ENCODE results near the gene DGLUCY.
"Not testable (repeated sequence)": the region's sequence is repeated elsewhere in the genome, so short reads cannot be mapped to it uniquely, and the experiment has no call there.

DGLUCY gene

GRCh38 chr14:91177073-91178034 lies 63.5 kb downstream of the DGLUCY start:
- peaks cover 5% of the 10 kb centered on the region for H3K36me3 ChIP-seq (ENCODE audit: control insufficient read depth, insufficient read depth, low read length)

GRCh38 chr14:91180611-91181010 lies 66.7 kb downstream of the DGLUCY start:
- Histone ChIP-seq H3K9me3 (ENCODE audit: control insufficient read depth, low read length) (no peaks in the 10 kb centered on the region), H3K4me1 (ENCODE audit: control insufficient read depth, insufficient read depth, low read length, poor library complexity, severe bottlenecking) (peaks cover 8% of the 10 kb centered on the region), H3K27ac (ENCODE audit: insufficient read depth, low read length, poor library complexity, severe bottlenecking) (no peak overlapping the region), H3K27me3 (replicated peaks; ENCODE audit: control insufficient read depth, insufficient read depth, low read length, poor library complexity, severe bottlenecking) (no peaks in the 10 kb centered on the region), H3K36me3 (ENCODE audit: control insufficient read depth, insufficient read depth, low read length) (peaks cover 18% of the 10 kb centered on the region), H3K4me3 (ENCODE audit: insufficient read depth, low read depth, low read length, poor library complexity, severe bottlenecking) (no peak overlapping the region)
- no peak for DNase-seq

More at GRCh38 chr14:91177073-91178034, 63.5 kb downstream of the DGLUCY start:
- H3K27ac ChIP-seq (ENCODE audit: insufficient read depth, low read length, poor library complexity, severe bottlenecking), result peak overlapping the region; percentile 26
- no peaks in the 10 kb centered on the region for H3K9me3 ChIP-seq (ENCODE audit: control insufficient read depth, low read length)
- DNase-seq, result peak; percentile 47 to 55 (median 47)
- H3K4me3 ChIP-seq (ENCODE audit: insufficient read depth, low read depth, low read length, poor library complexity, severe bottlenecking), result no peak overlapping the region
- H3K4me1 ChIP-seq (ENCODE audit: control insufficient read depth, insufficient read depth, low read length, poor library complexity, severe bottlenecking), result peaks cover 8% of the 10 kb centered on the region
- no peaks in the 10 kb centered on the region for H3K27me3 ChIP-seq (replicated peaks; ENCODE audit: control insufficient read depth, insufficient read depth, low read length, poor library complexity, severe bottlenecking)

DNA sequence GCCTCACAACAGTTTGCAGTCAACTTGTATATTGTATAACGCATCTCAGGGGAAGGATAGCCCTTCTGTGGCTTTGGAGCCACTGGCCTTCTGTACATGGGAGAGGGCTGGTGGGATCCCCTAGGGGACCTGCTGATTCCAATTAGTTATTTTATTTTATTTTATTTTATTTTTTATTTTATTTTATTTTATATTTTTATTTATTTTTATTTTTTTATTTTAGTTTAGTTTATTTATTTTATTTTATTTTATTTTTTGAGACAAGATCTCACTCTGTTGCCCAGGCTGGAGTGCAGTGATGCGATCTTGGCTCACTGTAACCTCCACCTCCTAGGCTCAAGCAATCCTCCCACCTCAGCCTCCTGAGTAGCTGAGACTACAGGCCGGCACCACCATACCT lies 68.9 kb downstream of the DGLUCY start:
- H3K4me3 ChIP-seq (ENCODE audit: insufficient read depth, low read depth, low read length, poor library complexity, severe bottlenecking); H3K9me3 ChIP-seq (ENCODE audit: control insufficient read depth, low read length); DNase-seq; H3K27ac ChIP-seq (ENCODE audit: insufficient read depth, low read length, poor library complexity, severe bottlenecking); H3K27me3 ChIP-seq (replicated peaks; ENCODE audit: control insufficient read depth, insufficient read depth, low read length, poor library complexity, severe bottlenecking); H3K4me1 ChIP-seq (ENCODE audit: control insufficient read depth, insufficient read depth, low read length, poor library complexity, severe bottlenecking): not testable (repeated sequence)
- H3K36me3 ChIP-seq (ENCODE audit: control insufficient read depth, insufficient read depth, low read length), result peaks cover 34% of the 10 kb centered on the region

GRCh38 chr14:91184559-91184958 lies 70.7 kb downstream of the DGLUCY start:
- H3K4me3 ChIP-seq (ENCODE audit: insufficient read depth, low read depth, low read length, poor library complexity, severe bottlenecking), result no peak overlapping the region
- peaks cover 48% of the 10 kb centered on the region for H3K36me3 ChIP-seq (ENCODE audit: control insufficient read depth, insufficient read depth, low read length)
- no peaks in the 10 kb centered on the region for H3K4me1 ChIP-seq (ENCODE audit: control insufficient read depth, insufficient read depth, low read length, poor library complexity, severe bottlenecking)
- no peaks in the 10 kb centered on the region for H3K27me3 ChIP-seq (replicated peaks; ENCODE audit: control insufficient read depth, insufficient read depth, low read length, poor library complexity, severe bottlenecking)
- H3K9me3 ChIP-seq (ENCODE audit: control insufficient read depth, low read length), result no peaks in the 10 kb centered on the region
- no peak overlapping the region for H3K27ac ChIP-seq (ENCODE audit: insufficient read depth, low read length, poor library complexity, severe bottlenecking)
- DNase-seq, result no peak

DNA sequence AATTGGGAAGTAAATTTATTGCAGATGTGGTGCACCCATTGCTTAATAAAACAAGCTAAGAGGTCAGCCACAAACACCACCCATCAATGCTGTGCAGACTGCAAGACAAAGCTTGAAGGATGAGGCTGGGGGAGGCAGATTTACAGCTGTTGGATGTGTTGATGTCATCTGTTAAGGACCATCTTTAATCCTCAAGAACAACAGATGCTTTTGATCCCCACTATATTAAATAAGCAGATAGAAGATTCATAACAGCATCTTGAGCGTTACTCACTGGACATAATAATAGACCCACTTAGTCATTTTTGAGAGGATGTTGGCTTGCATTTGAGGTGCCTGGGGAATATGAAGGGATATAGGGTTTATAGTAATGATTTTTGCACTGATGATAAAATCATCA lies 71.8 kb downstream of the DGLUCY start:
- H3K27me3 ChIP-seq (replicated peaks; ENCODE audit: control insufficient read depth, insufficient read depth, low read length, poor library complexity, severe bottlenecking), result no peaks in the 10 kb centered on the region
- H3K27ac ChIP-seq (ENCODE audit: insufficient read depth, low read length, poor library complexity, severe bottlenecking), result no peak overlapping the region
- H3K4me3 ChIP-seq (ENCODE audit: insufficient read depth, low read depth, low read length, poor library complexity, severe bottlenecking), result no peak overlapping the region
- no peak for DNase-seq
- no peaks in the 10 kb centered on the region for H3K9me3 ChIP-seq (ENCODE audit: control insufficient read depth, low read length)
- H3K36me3 ChIP-seq (ENCODE audit: control insufficient read depth, insufficient read depth, low read length), result peaks cover 55% of the 10 kb centered on the region
- H3K4me1 ChIP-seq (ENCODE audit: control insufficient read depth, insufficient read depth, low read length, poor library complexity, severe bottlenecking), result no peaks in the 10 kb centered on the region

GRCh38 chr14:91186515-91187066 lies 72.7 kb downstream of the DGLUCY start:
- Histone ChIP-seq H3K4me1 (ENCODE audit: control insufficient read depth, insufficient read depth, low read length, poor library complexity, severe bottlenecking) (no peaks in the 10 kb centered on the region), H3K9me3 (ENCODE audit: control insufficient read depth, low read length) (no peaks in the 10 kb centered on the region), H3K27ac (ENCODE audit: insufficient read depth, low read length, poor library complexity, severe bottlenecking) (no peak overlapping the region), H3K36me3 (ENCODE audit: control insufficient read depth, insufficient read depth, low read length) (peaks cover 63% of the 10 kb centered on the region), H3K4me3 (ENCODE audit: insufficient read depth, low read depth, low read length, poor library complexity, severe bottlenecking) (no peak overlapping the region), H3K27me3 (replicated peaks; ENCODE audit: control insufficient read depth, insufficient read depth, low read length, poor library complexity, severe bottlenecking) (no peaks in the 10 kb centered on the region)
- DNase-seq, result no peak

DNA sequence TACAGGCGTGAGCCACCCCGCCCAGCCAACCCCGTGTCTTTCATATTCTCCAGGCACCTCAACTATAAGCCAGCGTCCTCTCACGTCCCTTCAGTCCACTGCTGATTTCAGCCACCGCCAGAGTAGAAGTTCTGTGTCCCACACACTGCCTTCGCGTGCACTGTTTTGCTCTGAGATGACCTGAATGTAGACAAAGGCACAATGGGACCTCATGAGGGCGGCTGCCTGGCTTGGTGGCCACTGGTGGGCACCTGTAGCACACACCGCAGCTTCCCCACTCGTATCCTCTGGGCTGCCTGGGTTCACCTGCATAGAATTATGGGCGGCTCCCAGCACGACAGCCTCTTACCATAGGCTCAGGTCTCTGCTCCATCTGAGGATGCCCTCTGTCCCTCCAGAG lies 73.4 kb downstream of the DGLUCY start:
- H3K4me3 ChIP-seq (ENCODE audit: insufficient read depth, low read depth, low read length, poor library complexity, severe bottlenecking), result no peak overlapping the region
- no peaks in the 10 kb centered on the region for H3K4me1 ChIP-seq (ENCODE audit: control insufficient read depth, insufficient read depth, low read length, poor library complexity, severe bottlenecking)
- peaks cover 69% of the 10 kb centered on the region for H3K36me3 ChIP-seq (ENCODE audit: control insufficient read depth, insufficient read depth, low read length)
- no peak for DNase-seq
- H3K27ac ChIP-seq (ENCODE audit: insufficient read depth, low read length, poor library complexity, severe bottlenecking), result no peak overlapping the region
- no peaks in the 10 kb centered on the region for H3K27me3 ChIP-seq (replicated peaks; ENCODE audit: control insufficient read depth, insufficient read depth, low read length, poor library complexity, severe bottlenecking)
- no peaks in the 10 kb centered on the region for H3K9me3 ChIP-seq (ENCODE audit: control insufficient read depth, low read length)

- Histone ChIP-seq H3K4me1 (ENCODE audit: control insufficient read depth, insufficient read depth, low read length, poor library complexity, severe bottlenecking) (peaks cover 11% of the 10 kb centered on the region), H3K36me3 (ENCODE audit: control insufficient read depth, insufficient read depth, low read length) (peaks cover 52% of the 10 kb centered on the region), H3K27me3 (replicated peaks; ENCODE audit: control insufficient read depth, insufficient read depth, low read length, poor library complexity, severe bottlenecking) (no peaks in the 10 kb centered on the region), H3K27ac (ENCODE audit: insufficient read depth, low read length, poor library complexity, severe bottlenecking) (no peak overlapping the region), H3K4me3 (ENCODE audit: insufficient read depth, low read depth, low read length, poor library complexity, severe bottlenecking) (no peak overlapping the region), H3K9me3 (ENCODE audit: control insufficient read depth, low read length) (no peaks in the 10 kb centered on the region)
- no peak for DNase-seq
These were observed 77.0 kb downstream of the DGLUCY start for GRCh38 chr14:91190853-91191252.

DNA sequence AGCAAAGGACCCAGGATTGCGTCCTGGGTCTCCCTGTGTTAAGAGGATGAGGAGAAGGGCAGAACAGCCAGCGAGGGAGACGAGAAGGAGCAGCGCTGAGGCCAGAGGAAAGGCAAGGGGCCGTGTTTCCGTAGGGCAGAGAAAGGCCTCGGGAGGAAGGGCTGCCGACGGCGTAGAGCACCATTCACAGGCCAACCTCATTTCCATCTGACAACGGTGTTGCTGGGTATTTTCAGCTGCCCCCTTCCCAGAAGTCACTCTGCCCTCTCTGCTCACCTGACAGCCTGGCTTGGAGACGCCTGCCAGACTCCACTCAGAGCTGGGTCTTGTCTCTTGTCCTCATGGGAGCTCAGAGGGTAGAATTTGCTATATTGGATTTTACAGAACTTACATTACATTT lies 79.2 kb downstream of the DGLUCY start:
- Histone ChIP-seq H3K4me3 (ENCODE audit: insufficient read depth, low read depth, low read length, poor library complexity, severe bottlenecking) (no peak overlapping the region), H3K9me3 (ENCODE audit: control insufficient read depth, low read length) (no peaks in the 10 kb centered on the region), H3K4me1 (ENCODE audit: control insufficient read depth, insufficient read depth, low read length, poor library complexity, severe bottlenecking) (peaks cover 11% of the 10 kb centered on the region), H3K27me3 (replicated peaks; ENCODE audit: control insufficient read depth, insufficient read depth, low read length, poor library complexity, severe bottlenecking) (no peaks in the 10 kb centered on the region), H3K27ac (ENCODE audit: insufficient read depth, low read length, poor library complexity, severe bottlenecking) (no peak overlapping the region), H3K36me3 (ENCODE audit: control insufficient read depth, insufficient read depth, low read length) (peaks cover 50% of the 10 kb centered on the region)
- no peak for DNase-seq

- Histone ChIP-seq H3K9me3 (ENCODE audit: control insufficient read depth, low read length) (no peaks in the 10 kb centered on the region), H3K4me1 (ENCODE audit: control insufficient read depth, insufficient read depth, low read length, poor library complexity, severe bottlenecking) (peaks cover 11% of the 10 kb centered on the region), H3K27me3 (replicated peaks; ENCODE audit: control insufficient read depth, insufficient read depth, low read length, poor library complexity, severe bottlenecking) (no peaks in the 10 kb centered on the region), H3K27ac (ENCODE audit: insufficient read depth, low read length, poor library complexity, severe bottlenecking) (no peak overlapping the region), H3K36me3 (ENCODE audit: control insufficient read depth, insufficient read depth, low read length) (peaks cover 48% of the 10 kb centered on the region), H3K4me3 (ENCODE audit: insufficient read depth, low read depth, low read length, poor library complexity, severe bottlenecking) (no peak overlapping the region)
- DNase-seq, result no peak
These were observed 82.0 kb downstream of the DGLUCY start for GRCh38 chr14:91195881-91196280.
